ENCODE data around the gene CCDC50.

CCDC50 gene

GRCh38 chr3:191432162-191432561, 103.0 kb downstream of the CCDC50 start:
- H3K4me1 Mint-ChIP-seq = no peaks in the 10 kb centered on the region
- no peak overlapping the region for H3K4me3 Mint-ChIP-seq
- ATAC-seq (no peak), DNase-seq (ENCODE audit: low spot score in 2 of 2) (no peak)
- no peak overlapping the region for H3K27ac Mint-ChIP-seq
- H3K36me3 Mint-ChIP-seq = no peaks in the 10 kb centered on the region
- H3K9me3 Mint-ChIP-seq = peaks cover 4% of the 10 kb centered on the region

GRCh38 chr3:191434024-191434423, 104.8 kb downstream of the CCDC50 start:
- H3K9me3 Mint-ChIP-seq = peaks cover 7% of the 10 kb centered on the region
- H3K36me3 Mint-ChIP-seq = no peaks in the 10 kb centered on the region
- no peak overlapping the region for H3K4me3 Mint-ChIP-seq
- ATAC-seq (no peak), DNase-seq (ENCODE audit: low spot score in 2 of 2) (no peak)
- H3K27ac Mint-ChIP-seq = no peak overlapping the region
- H3K4me1 Mint-ChIP-seq = no peaks in the 10 kb centered on the region

- DNase-seq (ENCODE audit: low spot score in 2 of 2) (no peak), ATAC-seq (no peak)
- H3K9me3 Mint-ChIP-seq = peaks cover 7% of the 10 kb centered on the region
- H3K27ac Mint-ChIP-seq = no peak overlapping the region
- no peaks in the 10 kb centered on the region for H3K4me1 Mint-ChIP-seq
- no peak overlapping the region for H3K4me3 Mint-ChIP-seq
- H3K36me3 Mint-ChIP-seq = no peaks in the 10 kb centered on the region
These were observed 106.8 kb downstream of the CCDC50 start for GRCh38 chr3:191435981-191436380.

GRCh38 chr3:191438150-191438814, 109.1 kb downstream of the CCDC50 start:
- DNase-seq (ENCODE audit: low spot score in 2 of 2) = no peak
- Mint-ChIP-seq H3K27ac (no peak overlapping the region), H3K4me1 (no peaks in the 10 kb centered on the region), H3K4me3 (no peak overlapping the region), H3K9me3 (peaks cover 9% of the 10 kb centered on the region), H3K36me3 (no peaks in the 10 kb centered on the region)
- ATAC-seq = no peak

GRCh38 chr3:191440532-191440931, 111.3 kb downstream of the CCDC50 start:
- Mint-ChIP-seq H3K36me3 (no peaks in the 10 kb centered on the region), H3K4me1 (no peaks in the 10 kb centered on the region), H3K4me3 (no peak overlapping the region), H3K9me3 (peaks cover 9% of the 10 kb centered on the region), H3K27ac (no peak overlapping the region)
- no peak for ATAC-seq
- no peak for DNase-seq (ENCODE audit: low spot score in 2 of 2)

GRCh38 chr3:191441687-191442086, 112.5 kb downstream of the CCDC50 start:
- H3K4me3 Mint-ChIP-seq = no peak overlapping the region
- DNase-seq (ENCODE audit: low spot score in 2 of 2) (no peak), ATAC-seq (no peak)
- peaks cover 9% of the 10 kb centered on the region for H3K9me3 Mint-ChIP-seq
- H3K4me1 Mint-ChIP-seq = no peaks in the 10 kb centered on the region
- H3K27ac Mint-ChIP-seq = no peak overlapping the region
- H3K36me3 Mint-ChIP-seq = no peaks in the 10 kb centered on the region

GRCh38 chr3:191444569-191444968, 115.4 kb downstream of the CCDC50 start:
- peaks cover 9% of the 10 kb centered on the region for H3K9me3 Mint-ChIP-seq
- no peaks in the 10 kb centered on the region for H3K36me3 Mint-ChIP-seq
- H3K27ac Mint-ChIP-seq = no peak overlapping the region
- ATAC-seq = no peak
- H3K4me3 Mint-ChIP-seq = no peak overlapping the region
- DNase-seq (ENCODE audit: low spot score in 2 of 2) = no peak
- no peaks in the 10 kb centered on the region for H3K4me1 Mint-ChIP-seq
